Suprapubic skin (tissue), 4 donors: ENCODE data around the gene WDPCP.

Source experiments
- EP300 ChIP-seq: sonication (generic); formaldehyde crosslinking; IDR thresholded peaks from one replicate; pipeline ENCODE4 v1.6.1; 2017; ENCODE audit warnings: antibody characterized with exemption
- POLR2A ChIP-seq, 2 donors: fragments of 450-650 bp; IDR thresholded peaks; one replicate each; pipeline ENCODE4 v1.6.1; 2017; ENCODE audit warnings: antibody characterized with exemption in 2 of 2, mild to moderate bottlenecking in 2 of 2, moderate library complexity in 2 of 2
- POLR2AphosphoS5 ChIP-seq, 3 donors: sonication (generic); formaldehyde crosslinking; IDR thresholded peaks; one replicate each; pipeline ENCODE4 v1.6.1; 2017; ENCODE audit warnings: antibody characterized with exemption in 3 of 3
- TF ChIP-seq, protein P1 (sequence below), 2 donors: fragments of 200-600 bp in 1 of 2; fragments of 450-650 bp in 1 of 2; sonication (generic) in 1 of 2; IDR thresholded peaks; one replicate each; pipeline ENCODE4 v1.5.1; 2016 to 2019; ENCODE audit warnings: antibody characterized with exemption in 2 of 2, mild to moderate bottlenecking in 1 of 2, moderate library complexity in 1 of 2

DNA sequence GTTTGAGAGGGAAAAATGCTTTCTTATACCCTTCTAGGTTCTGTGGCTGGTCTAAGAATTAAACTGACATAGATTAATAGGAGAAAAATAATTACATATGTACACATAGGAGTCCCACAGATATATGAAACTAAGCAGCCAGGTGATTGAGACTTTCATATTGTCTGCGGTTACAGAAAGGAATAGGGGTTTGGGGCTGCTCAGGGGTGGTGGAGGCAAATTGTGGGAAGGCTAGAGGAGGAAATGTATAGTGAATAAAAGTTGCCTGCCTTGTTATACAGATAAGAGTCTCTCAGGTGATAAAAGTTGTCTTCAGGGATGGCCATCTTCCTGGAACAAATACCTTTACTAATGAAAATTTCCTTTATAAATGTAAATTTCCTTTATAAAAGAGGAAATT lies 29.1 kb upstream of the WDPCP start:
- TF ChIP-seq, protein P1, sequence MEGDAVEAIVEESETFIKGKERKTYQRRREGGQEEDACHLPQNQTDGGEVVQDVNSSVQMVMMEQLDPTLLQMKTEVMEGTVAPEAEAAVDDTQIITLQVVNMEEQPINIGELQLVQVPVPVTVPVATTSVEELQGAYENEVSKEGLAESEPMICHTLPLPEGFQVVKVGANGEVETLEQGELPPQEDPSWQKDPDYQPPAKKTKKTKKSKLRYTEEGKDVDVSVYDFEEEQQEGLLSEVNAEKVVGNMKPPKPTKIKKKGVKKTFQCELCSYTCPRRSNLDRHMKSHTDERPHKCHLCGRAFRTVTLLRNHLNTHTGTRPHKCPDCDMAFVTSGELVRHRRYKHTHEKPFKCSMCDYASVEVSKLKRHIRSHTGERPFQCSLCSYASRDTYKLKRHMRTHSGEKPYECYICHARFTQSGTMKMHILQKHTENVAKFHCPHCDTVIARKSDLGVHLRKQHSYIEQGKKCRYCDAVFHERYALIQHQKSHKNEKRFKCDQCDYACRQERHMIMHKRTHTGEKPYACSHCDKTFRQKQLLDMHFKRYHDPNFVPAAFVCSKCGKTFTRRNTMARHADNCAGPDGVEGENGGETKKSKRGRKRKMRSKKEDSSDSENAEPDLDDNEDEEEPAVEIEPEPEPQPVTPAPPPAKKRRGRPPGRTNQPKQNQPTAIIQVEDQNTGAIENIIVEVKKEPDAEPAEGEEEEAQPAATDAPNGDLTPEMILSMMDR (IDR thresholded peaks at IDR 0.05): no peak
- TF ChIP-seq POLR2A (IDR thresholded peaks at IDR 0.05): no peak
- no peak for TF ChIP-seq POLR2AphosphoS5 (IDR thresholded peaks at IDR 0.05)
- no peak for TF ChIP-seq EP300
